HG03460 (cell line): ENCODE data around the gene PLA2G4A.

ENCODE experiments used
- ATAC-seq: cut with Tn5 transposase; IDR thresholded peaks from one replicate; pipeline ENCODE4 v1.9.1; 2021; ENCODE audit not compliant: unreplicated experiment

Gene PLA2G4A

GRCh38 chr1:186974774-186975181 lies 146.0 kb downstream of the PLA2G4A start:
- no peak for ATAC-seq

GRCh38 chr1:186975220-186975619 lies 146.5 kb downstream of the PLA2G4A start:
- ATAC-seq: no peak

- ATAC-seq: no peak
Measured at GRCh38 chr1:186976700-186977099, 148.0 kb downstream of the PLA2G4A start.

GRCh38 chr1:186977266-186977957 lies 148.7 kb downstream of the PLA2G4A start:
- ATAC-seq: no peak

GRCh38 chr1:186978596-186979556 lies 150.1 kb downstream of the PLA2G4A start:
- no peak for ATAC-seq

- ATAC-seq: no peak
Measured at GRCh38 chr1:186980400-186980799, 151.7 kb downstream of the PLA2G4A start.

- no peak for ATAC-seq
Measured at GRCh38 chr1:186982116-186982515, 153.4 kb downstream of the PLA2G4A start.

GRCh38 chr1:186983327-186983726 lies 154.6 kb downstream of the PLA2G4A start:
- no peak for ATAC-seq

- no peak for ATAC-seq
Measured at GRCh38 chr1:186984959-186985358, 156.2 kb downstream of the PLA2G4A start.

- peak; percentile 77 for ATAC-seq
Measured at GRCh38 chr1:186985889-186986491, 157.2 kb downstream of the PLA2G4A start.

GRCh38 chr1:186987065-186987464 lies 158.3 kb downstream of the PLA2G4A start:
- no peak for ATAC-seq

- no peak for ATAC-seq
Measured at GRCh38 chr1:186987769-186988168, 159.0 kb downstream of the PLA2G4A start.

GRCh38 chr1:186993996-186994395 lies 165.2 kb downstream of the PLA2G4A start:
- ATAC-seq: no peak

GRCh38 chr1:186994897-186995296 lies 166.1 kb downstream of the PLA2G4A start:
- ATAC-seq: no peak

- no peak for ATAC-seq
Measured at GRCh38 chr1:186996816-186997215, 168.1 kb downstream of the PLA2G4A start.

GRCh38 chr1:186997877-186998276 lies 169.1 kb downstream of the PLA2G4A start:
- no peak for ATAC-seq

GRCh38 chr1:186999506-186999905 lies 170.8 kb downstream of the PLA2G4A start:
- ATAC-seq: no peak

- no peak for ATAC-seq
Measured at GRCh38 chr1:187001198-187001889, 172.6 kb downstream of the PLA2G4A start.

GRCh38 chr1:187003353-187003752 lies 174.6 kb downstream of the PLA2G4A start:
- ATAC-seq: no peak

- no peak for ATAC-seq
Measured at GRCh38 chr1:187006896-187007295, 178.1 kb downstream of the PLA2G4A start.

GRCh38 chr1:187009320-187009719 lies 180.6 kb downstream of the PLA2G4A start:
- no peak for ATAC-seq
